Heart left ventricle (tissue), 13 donors: ENCODE data around the gene LCMT1.

Experiments
- CTCF ChIP-seq, 12 donors: fragments of 200-600 bp; sonication (generic) in 4 of 12; IDR thresholded peaks; one replicate each; pipeline versions ENCODE4 v1.5.0 to v1.8.0; 2018 to 2022; ENCODE audit warnings: antibody characterized with exemption in 12 of 12, mild to moderate bottlenecking in 5 of 12
- POLR2A ChIP-seq, 2 donors: fragments of 450-650 bp; IDR thresholded peaks; one replicate each; pipeline ENCODE4 v1.6.1; 2017; ENCODE audit warnings: antibody characterized with exemption in 2 of 2, mild to moderate bottlenecking in 2 of 2, moderate library complexity in 2 of 2
- donor health status: ischemic (EF 13 %, LVEDD 7.1; RV severe dilation, severe dysfunction).
- donor health status: DM: no; HTN: yes; CAD: no.
- donor health status: DM: no; HTN: no; CAD: no.
- donor health status: ischemic (EF 25% LVEDD 6.9; RV normal size, moderate dysfunction).
- donor health status: ischemic (EF 25% LVEDD 5.7; RV mildly dilated, moderate dysfunction).
- donor health status: ischemic (EF 35%, LVEDD 5.7; RV mildly dilated, moderate dysfunction).
- donor health status: nonischemic (EF 11% LVEDD 7.7; RV severe dilation, severe dysfunction).
- donor health status: DM: yes; HTN: yes; CAD: no.
- donor health status: PGD.
- donor health status: ischemic (EF 29% LVEDD 5.4; RV normal size, mild dysfunction).
- donor health status: nonischemic (EF 23%, LVEDD 6.1; RV moderate dilation, normal function).

GRCh38 chr16:25174285-25174684 lies 62.7 kb downstream of the LCMT1 start:
- no peak for TF ChIP-seq CTCF (IDR thresholded peaks at IDR 0.05)
- no peak for TF ChIP-seq POLR2A (IDR thresholded peaks at IDR 0.05)
